Cardiac fibroblast (primary cell): ENCODE results near the gene CACNA1H.

Experiments
- DNase-seq, 2 donors: peaks; one replicate each; pipeline versions ENCODE4 v3.0.0 to v3.0.0-alpha.2; 2010; ENCODE audit warnings: low read depth in 2 of 2
- H3K4me3 ChIP-seq, 2 donors: replicated peaks in 1 of 2; 1 replicate in 1 of 2; 2 replicates in 1 of 2; pipeline ENCODE4 v1.5.1; 2011; ENCODE audit warnings: low read depth in 2 of 2, low read length in 2 of 2, mild to moderate bottlenecking in 2 of 2, moderate library complexity in 1 of 2
- CTCF ChIP-seq: IDR thresholded peaks from one replicate; pipeline ENCODE4 v1.5.1; 2011; ENCODE audit warnings: low read depth, mild to moderate bottlenecking, low read length, inconsistent platforms

CACNA1H gene

GRCh38 chr16:1159973-1160772 is 7.3 kb downstream of the CACNA1H start:
- no peak for TF ChIP-seq CTCF
- DNase-seq, result no peak
- no peak overlapping the region for H3K4me3 ChIP-seq

GRCh38 chr16:1160773-1161348 is 8.0 kb downstream of the CACNA1H start:
- no peak for DNase-seq
- H3K4me3 ChIP-seq, result no peak overlapping the region
- TF ChIP-seq CTCF, result no peak

- no peak for DNase-seq
- TF ChIP-seq CTCF, result no peak
- H3K4me3 ChIP-seq, result no peak overlapping the region
Observed at GRCh38 chr16:1162701-1163566, 10.0 kb downstream of the CACNA1H start.

- DNase-seq, result peak in 1 of 2 donors; percentile 24
- no peak for TF ChIP-seq CTCF
- H3K4me3 ChIP-seq, result no peak overlapping the region
Observed at GRCh38 chr16:1163567-1164055, 10.7 kb downstream of the CACNA1H start.

- DNase-seq, result no peak
- H3K4me3 ChIP-seq, result no peak overlapping the region
- TF ChIP-seq CTCF, result no peak
Observed at GRCh38 chr16:1164382-1164781, 11.5 kb downstream of the CACNA1H start.

- no peak overlapping the region for H3K4me3 ChIP-seq
- no peak for TF ChIP-seq CTCF
- DNase-seq, result no peak
Observed at GRCh38 chr16:1164975-1165374, 12.1 kb downstream of the CACNA1H start.
